Neural cell (in vitro differentiated cells): ENCODE data around the gene DNAJB9. TPM values are rescaled to one million over a fixed set of nuclear protein-coding genes. Genes with fewer than 3 reads are reported as not detected.

ENCODE experiments used
- H2AFZ ChIP-seq: fragments of 200-600, 300-800 bp; sonication (generic), shearing (Covaris generic); 2 replicates; pipeline ENCODE4 v1.6.0; 2014; ENCODE audit warnings: low read depth, mild to moderate bottlenecking, antibody characterized with exemption, low read length, moderate library complexity
- H3F3A ChIP-seq: fragments of 200-600 bp; shearing (Covaris generic); 2 replicates; pipeline ENCODE4 v1.6.1; 2016; ENCODE audit warnings: mild to moderate bottlenecking, moderate library complexity, mixed read lengths, antibody characterized with exemption, low read length; ENCODE audit not compliant: insufficient read depth, poor library complexity, severe bottlenecking
- H3K27ac ChIP-seq: fragments of 200-600, 300-800 bp; sonication (generic), shearing (Covaris generic); 2 replicates; pipeline ENCODE4 v1.5.1; 2014; ENCODE audit warnings: mild to moderate bottlenecking, low read length, moderate library complexity
- H3K27me3 ChIP-seq: fragments of 300-800, 200-600 bp; sonication (generic), shearing (Covaris generic); 2 replicates; pipeline ENCODE4 v1.6.0; 2014; ENCODE audit warnings: mild to moderate bottlenecking, low read depth, low read length, moderate library complexity; ENCODE audit not compliant: insufficient read depth
- H3K36me3 ChIP-seq: fragments of 300-800, 200-600 bp; sonication (generic), shearing (Covaris generic); 2 replicates; pipeline ENCODE4 v1.5.1; 2014; ENCODE audit warnings: mild to moderate bottlenecking, antibody characterized with exemption, low read length, moderate library complexity; ENCODE audit not compliant: insufficient read depth
- H3K4me2 ChIP-seq: fragments of 300-800, 200-600 bp; sonication (generic), shearing (Covaris generic); 2 replicates; pipeline ENCODE4 v1.6.0; 2014; ENCODE audit warnings: mild to moderate bottlenecking, low read length
- H3K4me3 ChIP-seq: fragments of 300-800, 200-600 bp; sonication (generic), shearing (Covaris generic); 2 replicates; pipeline ENCODE4 v1.5.1; 2014; ENCODE audit warnings: mild to moderate bottlenecking, low read length, moderate library complexity
- H3K79me2 ChIP-seq: fragments of 200-600 bp; shearing (Covaris generic); replicated peaks from 2 replicates; pipeline ENCODE4 v1.6.0; 2014; ENCODE audit warnings: mild to moderate bottlenecking, low read length, moderate library complexity; ENCODE audit not compliant: insufficient read depth
- H3K9ac ChIP-seq: fragments of 300-800, 200-600 bp; sonication (generic), shearing (Covaris generic); 2 replicates; pipeline ENCODE4 v1.6.1; 2016; ENCODE audit warnings: mild to moderate bottlenecking, low read length, mixed read lengths
- H3K9me2 ChIP-seq: fragments of 200-600 bp; shearing (Covaris generic); 2 replicates; pipeline ENCODE4 v1.6.1; 2016; ENCODE audit warnings: mild to moderate bottlenecking, low read length, mixed read lengths; ENCODE audit not compliant: insufficient read depth
- H3K9me3 ChIP-seq: fragments of 200-600, 300-800 bp; sonication (generic), shearing (Covaris generic); 2 replicates; pipeline ENCODE4 v1.6.1; 2016; ENCODE audit warnings: mild to moderate bottlenecking, mixed run types, low read length, moderate library complexity, mixed read lengths
- H4K20me1 ChIP-seq: fragments of 200-600 bp; shearing (Covaris generic); 2 replicates; pipeline ENCODE4 v1.6.1; 2016; ENCODE audit warnings: mild to moderate bottlenecking, mixed run types; ENCODE audit not compliant: insufficient read depth
- CTCF ChIP-seq: fragments of 450-650 bp; IDR thresholded peaks from 2 replicates; pipeline ENCODE4 v1.5.1; 2014; ENCODE audit warnings: antibody characterized with exemption, mild to moderate bottlenecking, moderate library complexity; ENCODE audit not compliant: poor library complexity, severe bottlenecking
- EP300 ChIP-seq: fragments of 450-650 bp; conservative IDR thresholded peaks from 2 replicates; pipeline ENCODE4 v1.6.1; 2014; ENCODE audit warnings: antibody characterized with exemption, mild to moderate bottlenecking, moderate library complexity; ENCODE audit not compliant: poor library complexity, severe bottlenecking
- EZH2 ChIP-seq: fragments of 200-600, 300-800 bp; shearing (Covaris generic), sonication (generic); IDR thresholded peaks from 2 replicates; pipeline ENCODE4 v1.6.1; 2014; ENCODE audit warnings: antibody characterized with exemption, low read length, borderline replicate concordance, mild to moderate bottlenecking; ENCODE audit not compliant: insufficient read depth, poor library complexity, severe bottlenecking
- MXI1 ChIP-seq: fragments of 450-650 bp; conservative IDR thresholded peaks from 2 replicates; pipeline ENCODE4 v1.6.1; 2014; ENCODE audit warnings: antibody characterized with exemption, mild to moderate bottlenecking; ENCODE audit not compliant: poor library complexity, severe bottlenecking
- POLR2AphosphoS5 ChIP-seq: IDR thresholded peaks from 2 replicates; pipeline ENCODE4 v1.6.1; 2012
- RAD21 ChIP-seq: fragments of 450-650 bp; conservative IDR thresholded peaks from 2 replicates; pipeline ENCODE4 v1.6.1; 2014; ENCODE audit warnings: antibody characterized with exemption, mild to moderate bottlenecking, moderate library complexity
- REST ChIP-seq: IDR thresholded peaks from 2 replicates; pipeline ENCODE4 v1.6.1; 2012; ENCODE audit warnings: borderline replicate concordance
- SMC3 ChIP-seq: fragments of 450-650 bp; conservative IDR thresholded peaks from 2 replicates; pipeline ENCODE4 v1.6.1; 2014; ENCODE audit warnings: antibody characterized with exemption, mild to moderate bottlenecking, moderate library complexity; ENCODE audit not compliant: poor library complexity
- TAF1 ChIP-seq: IDR thresholded peaks from 2 replicates; pipeline ENCODE4 v1.6.1; 2012; ENCODE audit warnings: low read depth
- polyA plus RNA-seq: library from polyadenylated mRNA; depleted of rRNA; stranded (reverse); fragments of >200 nt; gene quantifications from 2 replicates; pipeline ENCODE4 v1.2.3, GENCODE V29; 2014

Gene DNAJB9
- polyA plus RNA-seq, 1 donor from 2014 or later: 102 TPM

GRCh38 chr7:108598153-108598552, 28.5 kb downstream of the DNAJB9 start:
- Histone ChIP-seq H3K4me3 (peak overlapping the region; percentile 59), H3K9me2 (no peaks in the 10 kb centered on the region), H2AFZ (peak overlapping the region; percentile 42), H3K36me3 (no peaks in the 10 kb centered on the region), H3K9ac (peak overlapping the region; percentile 80), H3K27ac (peak overlapping the region; percentile 97), H3K4me2 (peak overlapping the region; percentile 65), H3F3A (peaks cover 18% of the 10 kb centered on the region), H4K20me1 (no peaks in the 10 kb centered on the region), H3K27me3 (no peaks in the 10 kb centered on the region), H3K9me3 (no peaks in the 10 kb centered on the region), H3K79me2 (peaks cover 3% of the 10 kb centered on the region)
- peak; percentile 96 for TF ChIP-seq POLR2AphosphoS5
- TF ChIP-seq EZH2: no peak
- TF ChIP-seq CTCF: no peak
- peak; percentile 40 for TF ChIP-seq RAD21
- peak; percentile 16 for TF ChIP-seq SMC3
- TF ChIP-seq EP300: peak; percentile 91
- TF ChIP-seq REST: peak; percentile 94
- peak; percentile 89 for TF ChIP-seq TAF1
- no peak for TF ChIP-seq MXI1

GRCh38 chr7:108598914-108599580, 29.4 kb downstream of the DNAJB9 start:
- TF ChIP-seq EZH2 (no peak), TAF1 (peak; percentile 19), MXI1 (no peak), CTCF (no peak), EP300 (peak; percentile 64)
- Histone ChIP-seq H3K9me3 (no peaks in the 10 kb centered on the region), H3K4me3 (peak overlapping the region; percentile 59), H3K4me2 (peak overlapping the region; percentile 65), H3K36me3 (no peaks in the 10 kb centered on the region), H3K27ac (peak overlapping the region; percentile 97), H2AFZ (peak overlapping the region; percentile 42), H4K20me1 (no peaks in the 10 kb centered on the region), H3K9me2 (no peaks in the 10 kb centered on the region), H3K27me3 (no peaks in the 10 kb centered on the region), H3F3A (peaks cover 18% of the 10 kb centered on the region), H3K79me2 (peaks cover 3% of the 10 kb centered on the region), H3K9ac (peak overlapping the region; percentile 80)
